WTC11 (cell line): Measurements from ENCODE around the gene TCF12. TPM values are rescaled to one million over a fixed set of nuclear protein-coding genes. Genes with fewer than 3 reads are reported as not detected.

ENCODE experiments used
- ATAC-seq: fragments of 200-7000 bp; cut with Tn5 transposase; 2 replicates; pipeline ENCODE4 v1.10.0; 2021; ENCODE audit warnings: mild to moderate bottlenecking, moderate library complexity
- CTCF ChIA-PET: fragments of 300-600 bp; sonication (Branson Sonifier 250); formaldehyde crosslinking; loops from one replicate; lab custom pipeline; 2021; ENCODE audit warnings: antibody characterized with exemption; lab: Charles Lee
- POLR2A ChIA-PET: fragments of 350-600 bp; sonication (Branson Sonifier 250); formaldehyde crosslinking; loops from one replicate; lab custom pipeline; 2021; ENCODE audit warnings: antibody characterized with exemption; lab: Charles Lee
- DNase-seq: peaks from one replicate; pipeline ENCODE4 v3.0.0; 2021; ENCODE audit warnings: low spot score
- H3K27ac Mint-ChIP-seq: 2 replicates; pipeline ENCODE4 v1.8.0; 2021; ENCODE audit warnings: mixed read lengths
- H3K27me3 Mint-ChIP-seq: 2 replicates; pipeline ENCODE4 v1.8.0; 2021; ENCODE audit warnings: low read depth, mild to moderate bottlenecking, moderate library complexity, mixed read lengths
- H3K36me3 Mint-ChIP-seq: 2 replicates; pipeline ENCODE4 v1.8.0; 2021; ENCODE audit warnings: mixed read lengths
- H3K4me1 Mint-ChIP-seq: 2 replicates; pipeline ENCODE4 v1.8.0; 2022; ENCODE audit warnings: mixed read lengths
- H3K4me3 Mint-ChIP-seq: 2 replicates; pipeline ENCODE4 v1.8.0; 2021; ENCODE audit warnings: mild to moderate bottlenecking, moderate library complexity, mixed read lengths
- H3K9me3 Mint-ChIP-seq: 2 replicates; pipeline ENCODE4 v1.8.0; 2021; ENCODE audit warnings: mixed read lengths
- AFF4 ChIP-seq: sonication (generic); formaldehyde crosslinking; IDR thresholded peaks from 2 replicates; pipeline ENCODE4 v1.8.1; 2023; ENCODE audit warnings: mild to moderate bottlenecking, missing genetic modification reagents, borderline replicate concordance
- CBFB ChIP-seq: sonication (generic); formaldehyde crosslinking; IDR thresholded peaks from 2 replicates; pipeline ENCODE4 v1.8.1; 2022; ENCODE audit warnings: mild to moderate bottlenecking, low read depth, missing genetic modification reagents
- EMX1 ChIP-seq: fragments of 250-450 bp; sonication (Bioruptor Pico); IDR thresholded peaks from 2 replicates; pipeline ENCODE4 v1.8.0; 2021; ENCODE audit warnings: mild to moderate bottlenecking
- ETV6 ChIP-seq: sonication (generic); formaldehyde crosslinking; IDR thresholded peaks from 2 replicates; pipeline ENCODE4 v1.8.1; 2022; ENCODE audit warnings: mild to moderate bottlenecking, missing genetic modification reagents
- FOXP1 ChIP-seq: sonication (generic); formaldehyde crosslinking; IDR thresholded peaks from 2 replicates; pipeline ENCODE4 v1.8.0; 2022; ENCODE audit warnings: missing genetic modification reagents, mild to moderate bottlenecking, moderate library complexity, borderline replicate concordance
- HMGA2 ChIP-seq: fragments of 250-450 bp; sonication (Bioruptor Pico); IDR thresholded peaks from 2 replicates; pipeline ENCODE4 v1.4.0; 2021; ENCODE audit warnings: mild to moderate bottlenecking, moderate library complexity
- MYBL2 ChIP-seq: sonication (generic); formaldehyde crosslinking; IDR thresholded peaks from 2 replicates; pipeline ENCODE4 v1.8.1; 2023; ENCODE audit warnings: mild to moderate bottlenecking, moderate library complexity, missing genetic modification reagents
- NR1H2 ChIP-seq: sonication (generic); formaldehyde crosslinking; IDR thresholded peaks from 2 replicates; pipeline ENCODE4 v1.9.0; 2021; ENCODE audit warnings: mild to moderate bottlenecking, moderate library complexity, missing genetic modification reagents
- OVOL2 ChIP-seq: fragments of 250-450 bp; sonication (Bioruptor Pico); IDR thresholded peaks from 2 replicates; pipeline ENCODE4 v1.9.0; 2021; ENCODE audit warnings: mild to moderate bottlenecking, borderline replicate concordance
- PREB ChIP-seq: sonication (generic); formaldehyde crosslinking; IDR thresholded peaks from 2 replicates; pipeline ENCODE4 v1.8.1; 2022; ENCODE audit warnings: mild to moderate bottlenecking, missing genetic modification reagents, moderate library complexity, borderline replicate concordance
- PRRX2 ChIP-seq: fragments of 250-450 bp; sonication (Bioruptor Pico); IDR thresholded peaks from 2 replicates; pipeline ENCODE4 v1.8.0; 2021; ENCODE audit warnings: mild to moderate bottlenecking
- RORB ChIP-seq: fragments of 250-450 bp; sonication (Bioruptor Pico); IDR thresholded peaks from 2 replicates; pipeline ENCODE4 v1.9.0; 2021; ENCODE audit warnings: mild to moderate bottlenecking
- SOX15 ChIP-seq: fragments of 250-450 bp; sonication (Bioruptor Pico); IDR thresholded peaks from 2 replicates; pipeline ENCODE4 v1.9.0; 2021; ENCODE audit warnings: mild to moderate bottlenecking
- SP1 ChIP-seq: sonication (generic); formaldehyde crosslinking; conservative IDR thresholded peaks from 2 replicates; pipeline ENCODE4 v1.8.1; 2022; ENCODE audit warnings: missing genetic modification reagents
- TP53 ChIP-seq: sonication (generic); formaldehyde crosslinking; IDR thresholded peaks from 2 replicates; pipeline ENCODE4 v1.8.1; 2023; ENCODE audit warnings: mild to moderate bottlenecking, missing genetic modification reagents
- ZBTB21 ChIP-seq: sonication (generic); formaldehyde crosslinking; IDR thresholded peaks from 2 replicates; pipeline ENCODE4 v1.8.1; 2023; ENCODE audit warnings: mild to moderate bottlenecking, missing genetic modification reagents, borderline replicate concordance
- ZBTB43 ChIP-seq: sonication (generic); formaldehyde crosslinking; IDR thresholded peaks from 2 replicates; pipeline ENCODE4 v1.8.1; 2023; ENCODE audit warnings: mild to moderate bottlenecking, missing genetic modification reagents
- ZMAT4 ChIP-seq: fragments of 250-450 bp; sonication (Bioruptor Pico); IDR thresholded peaks from 2 replicates; pipeline ENCODE4 v1.9.0; 2021; ENCODE audit warnings: mild to moderate bottlenecking
- ZNF121 ChIP-seq: sonication (generic); formaldehyde crosslinking; IDR thresholded peaks from 2 replicates; pipeline ENCODE4 v1.8.0; 2023; ENCODE audit warnings: missing genetic modification reagents
- ZNF232 ChIP-seq: sonication (generic); formaldehyde crosslinking; IDR thresholded peaks from 2 replicates; pipeline ENCODE4 v1.8.0; 2022; ENCODE audit warnings: mild to moderate bottlenecking, missing genetic modification reagents
- ZNF263 ChIP-seq: sonication (generic); formaldehyde crosslinking; IDR thresholded peaks from 2 replicates; pipeline ENCODE4 v1.8.1; 2022; ENCODE audit warnings: low read depth, mild to moderate bottlenecking, moderate library complexity, missing genetic modification reagents
- total RNA-seq: library from RNA; stranded (reverse); gene quantifications from 3 replicates; pipeline ENCODE4 v1.2.3, GENCODE V29; 2021
- TF ChIP-seq, protein P1 (sequence below): fragments of 250-450 bp; sonication (Bioruptor Pico); IDR thresholded peaks from 2 replicates; pipeline ENCODE4 v1.9.0; 2021; ENCODE audit warnings: mild to moderate bottlenecking
- TF ChIP-seq, protein P2 (sequence below): sonication (generic); formaldehyde crosslinking; IDR thresholded peaks from 2 replicates; pipeline ENCODE4 v1.8.1; 2023; ENCODE audit warnings: mild to moderate bottlenecking, missing genetic modification reagents, moderate library complexity

The TCF12 gene
- total RNA-seq, 1 experiment from 2014 or later: 73.2 TPM

- ChIA-PET POLR2A (no interaction called here), CTCF (no interaction called here)
- ATAC-seq (no peak), DNase-seq (no peak)
- TF ChIP-seq FOXP1 (no peak), RORB (CRISPR knock-in tag) (no peak), NR1H2 (CRISPR knock-in tag) (no peak), ZBTB43 (no peak), SP1 (CRISPR knock-in tag) (no peak), PREB (CRISPR knock-in tag) (no peak), ZMAT4 (CRISPR knock-in tag) (no peak), ETV6 (CRISPR knock-in tag) (no peak), HMGA2 (no peak), PRRX2 (CRISPR knock-in tag) (no peak)
- TF ChIP-seq, protein P1, sequence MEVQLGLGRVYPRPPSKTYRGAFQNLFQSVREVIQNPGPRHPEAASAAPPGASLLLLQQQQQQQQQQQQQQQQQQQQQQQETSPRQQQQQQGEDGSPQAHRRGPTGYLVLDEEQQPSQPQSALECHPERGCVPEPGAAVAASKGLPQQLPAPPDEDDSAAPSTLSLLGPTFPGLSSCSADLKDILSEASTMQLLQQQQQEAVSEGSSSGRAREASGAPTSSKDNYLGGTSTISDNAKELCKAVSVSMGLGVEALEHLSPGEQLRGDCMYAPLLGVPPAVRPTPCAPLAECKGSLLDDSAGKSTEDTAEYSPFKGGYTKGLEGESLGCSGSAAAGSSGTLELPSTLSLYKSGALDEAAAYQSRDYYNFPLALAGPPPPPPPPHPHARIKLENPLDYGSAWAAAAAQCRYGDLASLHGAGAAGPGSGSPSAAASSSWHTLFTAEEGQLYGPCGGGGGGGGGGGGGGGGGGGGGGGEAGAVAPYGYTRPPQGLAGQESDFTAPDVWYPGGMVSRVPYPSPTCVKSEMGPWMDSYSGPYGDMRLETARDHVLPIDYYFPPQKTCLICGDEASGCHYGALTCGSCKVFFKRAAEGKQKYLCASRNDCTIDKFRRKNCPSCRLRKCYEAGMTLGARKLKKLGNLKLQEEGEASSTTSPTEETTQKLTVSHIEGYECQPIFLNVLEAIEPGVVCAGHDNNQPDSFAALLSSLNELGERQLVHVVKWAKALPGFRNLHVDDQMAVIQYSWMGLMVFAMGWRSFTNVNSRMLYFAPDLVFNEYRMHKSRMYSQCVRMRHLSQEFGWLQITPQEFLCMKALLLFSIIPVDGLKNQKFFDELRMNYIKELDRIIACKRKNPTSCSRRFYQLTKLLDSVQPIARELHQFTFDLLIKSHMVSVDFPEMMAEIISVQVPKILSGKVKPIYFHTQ (CRISPR knock-in tag): no peak
- no peak overlapping the region for H3K27ac Mint-ChIP-seq
- H3K4me1 Mint-ChIP-seq: no peaks in the 10 kb centered on the region
- H3K27me3 Mint-ChIP-seq: no peaks in the 10 kb centered on the region
- no peaks in the 10 kb centered on the region for H3K9me3 Mint-ChIP-seq
- H3K4me3 Mint-ChIP-seq: no peak overlapping the region
- peaks cover 3% of the 10 kb centered on the region; the same call in 1 of the 2 replicates for H3K36me3 Mint-ChIP-seq
These were observed 251.2 kb downstream of the TCF12 start for GRCh38 chr15:57169643-57170042.

DNA sequence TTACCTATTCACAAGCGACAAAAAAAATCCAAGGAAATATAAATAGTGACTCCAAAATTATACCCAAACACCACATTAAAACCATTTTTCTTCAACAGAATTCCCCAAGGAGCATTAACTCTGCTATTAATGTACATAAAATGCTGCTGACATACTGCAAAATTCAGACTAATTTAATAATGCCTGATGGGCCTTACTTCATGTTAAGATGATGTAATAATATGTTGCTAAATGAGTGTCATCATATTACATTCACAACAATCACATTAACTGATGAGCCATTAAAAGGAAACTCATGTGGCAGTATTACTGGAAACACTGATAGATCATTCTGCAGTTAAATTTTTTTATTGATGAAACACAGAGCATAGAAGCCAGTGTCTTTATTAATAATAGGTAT is 253.0 kb downstream of the TCF12 start:
- H3K36me3 Mint-ChIP-seq: peaks cover 3% of the 10 kb centered on the region; the same call in 1 of the 2 replicates
- ChIA-PET CTCF (no interaction called here), POLR2A (no interaction called here)
- no peak overlapping the region for H3K27ac Mint-ChIP-seq
- no peaks in the 10 kb centered on the region for H3K27me3 Mint-ChIP-seq
- H3K9me3 Mint-ChIP-seq: no peaks in the 10 kb centered on the region
- TF ChIP-seq MYBL2 (CRISPR knock-in tag): no peak
- no peak for TF ChIP-seq HMGA2
- TF ChIP-seq CBFB (CRISPR knock-in tag): no peak
- TF ChIP-seq ZNF263 (CRISPR knock-in tag): no peak
- no peak for TF ChIP-seq EMX1
- no peak for TF ChIP-seq ZBTB21 (CRISPR knock-in tag)
- no peak for TF ChIP-seq TP53 (CRISPR knock-in tag)
- no peak for TF ChIP-seq ZNF232 (CRISPR knock-in tag)
- TF ChIP-seq, protein P2, sequence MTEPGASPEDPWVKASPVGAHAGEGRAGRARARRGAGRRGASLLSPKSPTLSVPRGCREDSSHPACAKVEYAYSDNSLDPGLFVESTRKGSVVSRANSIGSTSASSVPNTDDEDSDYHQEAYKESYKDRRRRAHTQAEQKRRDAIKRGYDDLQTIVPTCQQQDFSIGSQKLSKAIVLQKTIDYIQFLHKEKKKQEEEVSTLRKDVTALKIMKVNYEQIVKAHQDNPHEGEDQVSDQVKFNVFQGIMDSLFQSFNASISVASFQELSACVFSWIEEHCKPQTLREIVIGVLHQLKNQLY (CRISPR knock-in tag): no peak
- ATAC-seq: no peak
- no peak overlapping the region for H3K4me3 Mint-ChIP-seq
- no peak for DNase-seq
- peaks cover under 1% of the 10 kb centered on the region for H3K4me1 Mint-ChIP-seq

- no peak for DNase-seq
- ChIA-PET CTCF (no interaction called here), POLR2A (interaction anchor here (0.5 kb wide), 1 partner anchor 117 kb away, joined by 3 read pairs; no protein-coding TSS in a partner anchor)
- Mint-ChIP-seq H3K4me1 (peaks cover 7% of the 10 kb centered on the region), H3K27me3 (no peaks in the 10 kb centered on the region), H3K27ac (no peak overlapping the region), H3K4me3 (no peak overlapping the region), H3K36me3 (no peaks in the 10 kb centered on the region), H3K9me3 (no peaks in the 10 kb centered on the region)
- ATAC-seq: no peak
- TF ChIP-seq AFF4 (CRISPR knock-in tag): no peak
- TF ChIP-seq OVOL2: no peak
- no peak for TF ChIP-seq SOX15
- TF ChIP-seq ZNF121 (CRISPR knock-in tag): 0 out of 2 replicates have a peak, but pooled peaks have one; percentile 49
- no peak for TF ChIP-seq NR1H2 (CRISPR knock-in tag)
- no peak for TF ChIP-seq ZBTB21 (CRISPR knock-in tag)
These were observed 254.5 kb downstream of the TCF12 start for GRCh38 chr15:57172925-57173324.
